ENCODE data around the gene ERG28. TPM values are rescaled to one million over a fixed set of nuclear protein-coding genes. Genes with fewer than 3 reads are reported as not detected.
A peak's percentile ranks its signal among the peaks of the same experiment; 100 is the strongest.
"Not testable (repeated sequence)": the region's sequence is repeated elsewhere in the genome, so short reads cannot be mapped to it uniquely, and the experiment has no call there.

ERG28 gene
- total RNA-seq, 2 donors from 2014 or later = 19.4 to 21.2 TPM

DNA sequence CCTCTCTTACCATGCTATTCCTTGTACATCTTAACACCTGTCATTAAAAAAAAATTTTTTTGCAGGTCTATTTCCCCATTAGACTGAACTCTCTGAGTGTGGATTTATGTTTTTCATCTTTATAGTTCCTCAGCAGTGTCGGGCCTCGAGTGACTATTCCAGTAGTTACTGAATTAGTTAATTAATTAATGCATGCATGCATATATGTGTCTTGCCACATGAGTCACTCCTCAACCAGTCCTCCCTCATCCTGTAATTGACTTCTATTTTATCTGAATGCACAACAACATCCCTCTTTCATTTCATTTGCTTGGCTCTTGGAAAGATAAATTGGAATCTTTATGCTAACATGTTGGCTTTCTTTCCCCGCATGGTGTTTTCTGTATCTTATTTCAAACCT, 35.6 kb downstream of the ERG28 start:
- Mint-ChIP-seq H3K27me3 (no peaks in the 10 kb centered on the region), H3K27ac (no peak overlapping the region), H3K4me3 (no peak overlapping the region), H3K36me3 (ENCODE audit: low read depth) (peaks cover 17% of the 10 kb centered on the region), H3K4me1 (no peaks in the 10 kb centered on the region), H3K9me3 (no peaks in the 10 kb centered on the region)
- no peak for ATAC-seq (replicated peaks)

DNA sequence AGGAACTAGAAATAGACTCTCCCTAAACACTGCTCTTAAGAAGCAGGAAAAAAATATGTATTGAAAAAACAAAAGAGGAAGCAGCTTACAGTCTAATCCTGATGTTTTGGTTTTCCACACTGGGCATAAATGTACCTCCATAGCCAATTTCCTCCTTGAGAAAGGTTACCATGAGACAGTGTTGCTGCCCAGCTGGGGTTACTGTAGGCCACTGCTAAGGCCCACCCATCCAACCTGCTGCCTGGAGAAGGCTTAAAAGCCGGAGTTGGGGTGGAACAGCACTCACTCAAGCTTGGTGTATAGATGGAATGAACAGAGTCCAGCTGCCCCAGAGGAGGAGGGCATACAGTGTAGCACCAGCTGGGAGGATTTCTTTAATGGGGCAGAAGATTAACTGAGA, 41.1 kb downstream of the ERG28 start:
- Mint-ChIP-seq H3K4me1 (no peaks in the 10 kb centered on the region), H3K27me3 (no peaks in the 10 kb centered on the region), H3K27ac (no peak overlapping the region), H3K9me3 (no peaks in the 10 kb centered on the region), H3K36me3 (ENCODE audit: low read depth) (peaks cover 2% of the 10 kb centered on the region), H3K4me3 (no peak overlapping the region)
- no peak for ATAC-seq (replicated peaks)

DNA sequence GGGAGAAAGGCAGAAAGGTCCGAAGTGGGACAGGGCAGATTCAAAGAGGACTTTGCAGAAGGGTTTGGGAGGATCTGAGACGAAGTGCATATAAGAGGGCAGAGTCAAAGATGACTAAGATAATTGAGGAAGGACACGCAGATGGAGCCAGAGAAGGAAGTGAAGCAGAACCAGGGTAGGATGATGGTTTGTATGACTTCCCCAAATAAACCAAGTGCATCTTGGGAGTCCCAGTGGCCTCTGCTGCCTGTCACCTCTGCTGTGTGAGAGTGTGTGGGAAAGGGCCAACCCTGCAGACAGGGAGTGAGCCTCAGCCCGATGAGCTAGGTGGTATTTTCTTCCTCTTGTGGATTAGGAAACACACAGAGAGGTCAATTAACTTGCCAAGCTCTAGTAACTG, 45.5 kb downstream of the ERG28 start:
- no peaks in the 10 kb centered on the region for H3K27me3 Mint-ChIP-seq
- no peak overlapping the region for H3K4me3 Mint-ChIP-seq
- no peaks in the 10 kb centered on the region for H3K36me3 Mint-ChIP-seq (ENCODE audit: low read depth)
- no peak overlapping the region for H3K27ac Mint-ChIP-seq
- no peak for ATAC-seq (replicated peaks)
- H3K9me3 Mint-ChIP-seq = no peaks in the 10 kb centered on the region
- H3K4me1 Mint-ChIP-seq = no peaks in the 10 kb centered on the region

DNA sequence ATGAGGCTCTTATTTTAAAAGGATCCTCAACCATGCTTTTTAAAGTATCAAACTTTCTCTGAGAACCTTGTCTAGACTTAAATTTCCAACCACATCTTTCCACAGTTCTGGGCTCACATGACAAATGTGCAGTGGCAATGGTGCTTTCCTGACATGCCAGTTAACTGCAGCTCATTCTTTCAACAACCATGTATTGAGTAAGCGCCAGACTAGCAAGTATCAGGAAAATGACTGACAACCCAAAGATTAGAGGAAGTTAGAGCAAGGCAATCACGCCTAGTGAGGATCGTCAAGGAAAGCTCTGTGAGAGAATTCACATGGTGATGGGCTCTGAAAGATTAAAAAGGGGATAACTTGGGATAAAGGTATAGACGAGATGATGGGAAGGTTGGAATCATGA, 46.5 kb downstream of the ERG28 start:
- Mint-ChIP-seq H3K4me1 (no peaks in the 10 kb centered on the region), H3K9me3 (no peaks in the 10 kb centered on the region), H3K36me3 (ENCODE audit: low read depth) (no peaks in the 10 kb centered on the region), H3K27me3 (no peaks in the 10 kb centered on the region), H3K27ac (no peak overlapping the region), H3K4me3 (no peak overlapping the region)
- ATAC-seq (replicated peaks) = no peak

DNA sequence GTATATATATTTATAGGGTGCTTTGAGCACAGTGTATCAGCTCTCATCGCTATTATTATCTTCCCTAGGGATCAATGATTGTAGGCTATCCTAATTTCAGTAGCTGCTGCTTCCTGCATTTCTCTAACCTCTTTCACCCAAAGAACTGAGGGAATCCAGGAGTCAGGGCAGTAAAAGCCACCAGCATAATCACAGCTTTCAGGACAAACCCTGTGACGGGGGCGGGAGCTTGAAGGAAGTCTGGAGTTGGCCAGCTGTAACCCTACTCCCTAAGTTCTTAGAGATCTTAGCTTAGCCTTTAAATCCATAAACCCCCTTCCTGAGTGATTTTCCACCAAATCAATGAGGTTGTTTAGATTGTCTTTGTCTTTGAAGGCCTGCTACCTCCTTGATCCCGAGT, 48.5 kb downstream of the ERG28 start:
- Mint-ChIP-seq H3K27ac (no peak overlapping the region), H3K4me3 (no peak overlapping the region), H3K4me1 (no peaks in the 10 kb centered on the region), H3K36me3 (ENCODE audit: low read depth) (no peaks in the 10 kb centered on the region), H3K27me3 (no peaks in the 10 kb centered on the region), H3K9me3 (no peaks in the 10 kb centered on the region)
- ATAC-seq (replicated peaks) = no peak

DNA sequence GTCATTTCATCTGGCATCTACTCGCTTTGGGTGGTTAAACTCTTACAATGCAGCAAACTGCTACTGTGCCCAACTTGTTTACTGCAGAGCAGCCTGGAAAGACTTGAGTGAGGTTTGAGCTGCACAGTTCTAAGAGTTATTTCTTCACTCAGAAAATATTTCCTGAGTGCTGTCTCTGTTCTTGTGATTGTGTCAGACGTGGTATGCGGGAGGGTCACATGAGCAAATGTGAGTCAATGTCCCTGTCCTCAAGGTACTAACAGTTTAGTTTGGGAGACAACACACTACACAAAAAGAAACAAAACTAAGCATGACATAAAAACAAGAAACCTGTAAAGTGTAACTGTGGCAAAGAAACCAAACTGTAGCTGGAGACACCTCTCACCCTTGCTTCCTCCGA, 49.8 kb downstream of the ERG28 start:
- no peaks in the 10 kb centered on the region for H3K27me3 Mint-ChIP-seq
- no peaks in the 10 kb centered on the region for H3K36me3 Mint-ChIP-seq (ENCODE audit: low read depth)
- ATAC-seq (replicated peaks) = peak; percentile 66
- no peak overlapping the region for H3K27ac Mint-ChIP-seq
- H3K4me3 Mint-ChIP-seq = no peak overlapping the region
- no peaks in the 10 kb centered on the region for H3K4me1 Mint-ChIP-seq
- no peaks in the 10 kb centered on the region for H3K9me3 Mint-ChIP-seq

DNA sequence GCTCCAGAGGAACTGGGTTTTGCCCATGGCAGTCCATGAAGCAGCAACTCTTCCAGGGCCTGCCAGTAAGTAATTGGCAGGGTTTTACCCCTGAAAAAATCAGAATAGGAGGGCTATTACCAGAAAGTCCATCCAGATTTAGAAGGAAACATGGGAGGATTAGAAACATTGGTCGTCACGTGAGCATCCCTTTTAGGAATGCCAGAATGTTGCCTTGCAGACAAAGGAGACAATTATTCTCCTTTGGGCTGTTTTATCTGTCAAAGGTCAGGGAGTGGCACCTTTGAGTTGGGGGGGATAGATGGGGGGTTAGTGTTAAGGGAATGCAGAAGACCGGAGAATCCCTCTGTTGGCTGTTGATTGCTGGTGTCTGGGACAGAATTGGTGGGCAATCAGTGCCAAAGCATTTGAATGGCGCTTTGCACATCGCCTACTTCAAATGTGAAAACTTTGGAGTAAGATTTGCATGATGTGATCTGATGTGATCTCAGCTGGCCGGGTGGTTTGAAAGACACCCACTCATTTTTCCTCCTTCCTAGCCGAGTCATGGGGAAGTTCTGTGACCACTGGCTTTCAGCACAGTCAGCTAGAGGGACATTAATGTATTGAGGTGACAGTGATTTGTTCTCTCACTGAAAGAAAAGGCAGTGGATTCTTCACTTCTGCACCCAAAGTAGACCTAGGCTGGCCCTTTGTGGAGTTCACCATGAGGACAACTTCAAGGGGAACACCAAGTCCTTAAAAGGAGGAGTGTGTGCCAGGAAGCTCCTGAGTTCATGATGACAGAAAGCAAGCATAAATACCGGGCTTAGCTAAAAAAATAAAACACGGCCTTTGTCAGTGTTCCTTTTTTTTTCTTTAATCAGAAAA, 50.8 kb downstream of the ERG28 start:
- Mint-ChIP-seq H3K27me3 (no peaks in the 10 kb centered on the region), H3K4me1 (no peaks in the 10 kb centered on the region), H3K36me3 (ENCODE audit: low read depth) (no peaks in the 10 kb centered on the region), H3K4me3 (no peak overlapping the region), H3K9me3 (no peaks in the 10 kb centered on the region), H3K27ac (no peak overlapping the region)
- peak; percentile 77 for ATAC-seq (replicated peaks)

DNA sequence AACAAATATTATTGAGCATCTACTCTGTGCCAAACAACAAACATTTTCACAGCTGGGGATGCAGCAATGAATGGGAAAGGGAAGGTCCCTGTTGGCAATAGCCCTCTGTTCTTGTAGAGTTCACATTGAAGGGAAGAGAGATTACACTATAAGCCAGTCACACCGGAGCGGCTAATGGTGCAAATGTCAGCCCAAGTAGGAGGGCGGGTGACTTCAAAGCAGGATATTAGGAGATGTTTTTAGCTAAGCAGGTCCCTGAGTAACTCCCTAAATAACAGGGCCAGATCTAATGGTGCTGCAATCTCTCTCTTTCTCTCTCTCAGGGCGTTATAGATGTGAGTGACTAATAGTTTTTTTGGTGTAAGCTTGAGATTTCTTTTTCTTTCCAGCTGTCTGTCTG, 51.6 kb downstream of the ERG28 start:
- ATAC-seq (replicated peaks) = no peak
- H3K9me3 Mint-ChIP-seq = no peaks in the 10 kb centered on the region
- no peaks in the 10 kb centered on the region for H3K27me3 Mint-ChIP-seq
- H3K27ac Mint-ChIP-seq = no peak overlapping the region
- no peak overlapping the region for H3K4me3 Mint-ChIP-seq
- no peaks in the 10 kb centered on the region for H3K4me1 Mint-ChIP-seq
- no peaks in the 10 kb centered on the region for H3K36me3 Mint-ChIP-seq (ENCODE audit: low read depth)

DNA sequence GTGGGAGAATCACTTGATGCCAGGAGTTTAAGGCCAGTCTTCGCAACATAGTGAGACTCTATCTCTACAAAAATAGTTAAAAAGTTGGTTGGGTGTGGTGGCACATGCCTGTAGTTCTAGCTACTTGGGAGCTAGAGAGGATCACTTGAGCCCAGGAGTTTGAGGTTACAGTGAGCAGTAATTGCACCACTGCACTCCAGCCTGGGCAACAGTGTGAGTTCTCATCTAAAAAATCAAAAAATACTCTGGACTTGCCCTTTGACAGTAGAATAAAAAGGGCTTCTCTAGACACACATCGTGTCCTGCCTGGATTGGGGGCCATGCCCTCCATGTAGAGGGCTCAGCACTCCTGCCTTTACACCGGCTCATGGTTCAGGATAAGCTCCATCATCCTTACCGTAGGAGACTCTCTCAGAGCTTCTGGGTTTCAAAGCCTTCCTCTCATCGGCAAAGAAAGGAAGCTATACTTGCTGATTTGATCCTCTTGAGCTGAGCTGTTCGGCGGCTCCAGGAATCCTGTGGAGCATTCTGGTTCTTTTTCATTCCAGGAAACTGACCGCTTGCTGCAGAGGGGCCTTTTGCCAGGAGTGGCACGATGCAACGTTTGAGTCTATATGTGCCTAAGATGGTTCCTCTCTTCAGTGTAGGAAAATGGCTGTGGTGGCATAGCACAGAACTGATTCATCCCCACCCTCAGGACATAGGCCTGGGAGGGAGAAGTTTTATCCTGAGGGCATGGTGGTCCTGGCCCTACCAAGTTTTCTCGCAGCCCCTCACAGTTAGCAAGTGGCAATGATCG, 52.6 kb downstream of the ERG28 start:
- Mint-ChIP-seq H3K9me3 (no peaks in the 10 kb centered on the region), H3K27me3 (no peaks in the 10 kb centered on the region), H3K4me3 (no peak overlapping the region), H3K4me1 (no peaks in the 10 kb centered on the region), H3K27ac (no peak overlapping the region), H3K36me3 (ENCODE audit: low read depth) (no peaks in the 10 kb centered on the region)
- no peak for ATAC-seq (replicated peaks)

DNA sequence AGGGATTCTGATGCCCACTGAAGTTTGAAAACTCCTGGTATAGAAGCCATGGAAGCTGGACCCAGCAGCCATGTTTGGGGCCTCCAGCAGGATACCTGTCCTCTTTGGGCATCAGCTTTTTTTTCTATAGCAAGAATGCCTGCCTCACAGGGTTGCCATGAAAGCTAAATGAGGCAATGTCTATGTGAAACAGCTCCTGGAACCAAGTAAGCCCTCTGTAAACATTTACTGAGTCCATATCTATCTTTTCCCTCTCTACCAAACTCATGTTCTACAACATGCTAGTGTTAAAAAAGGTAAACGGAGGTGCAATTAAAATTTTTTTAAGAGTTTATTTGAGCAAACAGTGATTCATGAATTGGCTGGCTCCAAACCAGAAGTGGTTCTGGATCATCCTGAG, 53.6 kb downstream of the ERG28 start:
- Mint-ChIP-seq H3K4me1 (no peaks in the 10 kb centered on the region), H3K27ac (no peak overlapping the region), H3K27me3 (no peaks in the 10 kb centered on the region), H3K4me3 (no peak overlapping the region), H3K9me3 (no peaks in the 10 kb centered on the region), H3K36me3 (ENCODE audit: low read depth) (no peaks in the 10 kb centered on the region)
- no peak for ATAC-seq (replicated peaks)

DNA sequence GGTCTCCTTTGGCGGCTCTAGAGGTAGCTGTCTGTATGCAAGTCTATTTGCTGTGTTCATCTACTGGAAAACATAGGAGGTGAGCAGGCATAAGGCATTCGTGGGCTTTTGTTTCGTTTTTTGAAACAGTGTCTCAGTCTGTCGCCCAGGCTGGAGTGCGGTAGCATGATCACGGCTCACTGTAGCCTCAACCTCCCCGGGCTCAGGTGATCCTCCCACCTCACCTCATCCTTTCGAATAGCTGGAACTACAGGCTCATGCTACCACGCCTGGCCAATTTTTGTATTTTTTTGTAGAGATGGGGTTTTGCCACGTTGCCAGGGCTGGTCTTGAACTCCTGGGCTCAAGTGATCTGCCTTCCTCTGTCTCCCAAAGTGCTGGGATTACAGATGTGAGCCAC, 54.8 kb downstream of the ERG28 start:
- Mint-ChIP-seq H3K36me3 (ENCODE audit: low read depth) (no peaks in the 10 kb centered on the region), H3K4me3 (no peak overlapping the region), H3K27me3 (no peaks in the 10 kb centered on the region), H3K4me1 (no peaks in the 10 kb centered on the region), H3K27ac (no peak overlapping the region), H3K9me3 (no peaks in the 10 kb centered on the region)
- ATAC-seq (replicated peaks) = no peak

DNA sequence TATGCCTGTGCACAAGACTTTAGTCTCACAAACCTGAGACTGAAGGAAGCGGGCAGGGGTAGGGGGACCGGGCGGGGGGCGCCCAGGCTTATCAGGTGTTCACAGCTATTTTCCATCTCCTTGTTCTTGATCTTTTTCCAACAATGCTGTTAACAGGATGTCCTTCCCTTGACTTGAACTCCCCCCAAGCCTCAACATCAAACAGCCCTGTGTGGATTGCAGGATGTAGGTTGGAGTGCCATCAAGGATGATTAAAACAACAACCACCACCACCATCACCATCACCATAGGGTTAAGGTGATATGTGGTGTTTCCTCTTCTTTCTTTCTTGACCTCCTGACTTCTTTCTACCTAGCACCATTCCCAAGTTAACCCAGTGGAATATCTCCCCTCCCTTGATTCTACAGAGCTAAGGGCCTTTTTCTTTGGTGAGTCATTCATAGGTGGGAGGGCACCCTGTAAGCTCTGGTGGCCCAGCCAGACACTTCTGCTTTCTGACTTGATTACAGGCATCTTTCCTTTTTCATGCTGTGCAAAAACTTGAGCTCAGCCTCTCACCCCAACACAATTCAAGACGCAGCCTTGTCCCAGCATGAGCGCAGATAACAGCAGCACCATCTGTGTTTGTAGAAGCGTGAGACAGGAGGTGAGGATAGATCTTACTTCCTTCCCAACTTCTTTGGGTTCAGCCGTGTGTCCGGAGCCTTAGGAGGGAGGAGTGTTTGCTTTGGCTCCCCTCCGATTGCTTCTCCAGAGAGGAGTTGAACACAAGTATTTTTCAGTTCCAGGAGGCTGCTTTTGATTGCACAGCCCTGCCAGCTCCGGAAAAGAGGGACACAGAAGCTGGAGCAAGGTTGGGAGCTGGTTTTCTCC, 55.5 kb downstream of the ERG28 start:
- Mint-ChIP-seq H3K27ac (no peak overlapping the region), H3K36me3 (ENCODE audit: low read depth) (no peaks in the 10 kb centered on the region), H3K9me3 (no peaks in the 10 kb centered on the region), H3K4me3 (no peak overlapping the region), H3K27me3 (no peaks in the 10 kb centered on the region), H3K4me1 (no peaks in the 10 kb centered on the region)
- no peak for ATAC-seq (replicated peaks)

DNA sequence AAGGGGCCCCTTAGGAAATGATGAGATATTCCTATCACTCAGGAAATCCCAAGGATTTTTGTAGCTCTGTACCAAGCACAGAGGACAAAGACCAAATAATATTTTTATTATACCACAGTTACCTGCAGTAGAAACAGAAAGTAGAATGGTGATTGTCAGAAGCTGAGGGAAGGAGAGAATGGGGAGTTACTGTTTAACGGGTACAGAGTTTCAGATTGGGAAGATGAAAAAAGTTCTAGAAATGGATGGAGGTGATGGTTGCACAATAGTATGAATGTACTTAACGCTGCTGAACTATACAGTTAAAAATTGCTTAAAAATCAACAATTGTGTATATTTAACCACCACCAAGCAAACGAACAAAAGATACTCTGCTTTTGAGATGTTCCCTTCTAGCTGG, 58.2 kb downstream of the ERG28 start:
- ATAC-seq (replicated peaks) = no peak
- Mint-ChIP-seq H3K4me1 (no peaks in the 10 kb centered on the region), H3K27me3 (no peaks in the 10 kb centered on the region), H3K27ac (no peak overlapping the region), H3K36me3 (ENCODE audit: low read depth) (no peaks in the 10 kb centered on the region), H3K4me3 (no peak overlapping the region), H3K9me3 (no peaks in the 10 kb centered on the region)

DNA sequence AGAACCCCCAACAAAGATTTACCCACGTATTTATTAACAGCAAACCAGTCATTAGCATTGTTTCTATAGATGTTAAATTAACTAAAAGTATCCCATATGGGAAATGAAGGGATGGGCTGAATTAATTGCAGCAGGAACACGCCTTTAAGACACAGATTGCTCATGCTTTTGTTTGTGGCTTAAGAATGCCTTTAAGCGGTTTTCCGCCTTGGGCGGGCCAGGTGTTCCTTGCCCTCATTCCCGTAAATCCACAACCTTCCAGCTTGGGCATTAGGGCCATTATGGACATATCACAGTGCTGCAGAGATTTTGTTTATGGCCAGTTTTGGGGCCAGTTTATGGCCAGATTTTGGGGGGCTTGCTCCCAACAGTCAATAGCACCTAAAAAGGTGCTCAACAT, 59.6 kb downstream of the ERG28 start:
- not testable (repeated sequence) for H3K4me1 Mint-ChIP-seq; H3K36me3 Mint-ChIP-seq (ENCODE audit: low read depth); ATAC-seq (replicated peaks); H3K4me3 Mint-ChIP-seq; H3K27me3 Mint-ChIP-seq; H3K27ac Mint-ChIP-seq; H3K9me3 Mint-ChIP-seq

All from activated T-helper 17 cell treated with anti-CD3 and anti-CD28 coated beads, Interleukin-2, amount 50 U/mL, for 72 hours (primary cell).